ENCODE data around the gene ACE.

Gene ACE

DNA sequence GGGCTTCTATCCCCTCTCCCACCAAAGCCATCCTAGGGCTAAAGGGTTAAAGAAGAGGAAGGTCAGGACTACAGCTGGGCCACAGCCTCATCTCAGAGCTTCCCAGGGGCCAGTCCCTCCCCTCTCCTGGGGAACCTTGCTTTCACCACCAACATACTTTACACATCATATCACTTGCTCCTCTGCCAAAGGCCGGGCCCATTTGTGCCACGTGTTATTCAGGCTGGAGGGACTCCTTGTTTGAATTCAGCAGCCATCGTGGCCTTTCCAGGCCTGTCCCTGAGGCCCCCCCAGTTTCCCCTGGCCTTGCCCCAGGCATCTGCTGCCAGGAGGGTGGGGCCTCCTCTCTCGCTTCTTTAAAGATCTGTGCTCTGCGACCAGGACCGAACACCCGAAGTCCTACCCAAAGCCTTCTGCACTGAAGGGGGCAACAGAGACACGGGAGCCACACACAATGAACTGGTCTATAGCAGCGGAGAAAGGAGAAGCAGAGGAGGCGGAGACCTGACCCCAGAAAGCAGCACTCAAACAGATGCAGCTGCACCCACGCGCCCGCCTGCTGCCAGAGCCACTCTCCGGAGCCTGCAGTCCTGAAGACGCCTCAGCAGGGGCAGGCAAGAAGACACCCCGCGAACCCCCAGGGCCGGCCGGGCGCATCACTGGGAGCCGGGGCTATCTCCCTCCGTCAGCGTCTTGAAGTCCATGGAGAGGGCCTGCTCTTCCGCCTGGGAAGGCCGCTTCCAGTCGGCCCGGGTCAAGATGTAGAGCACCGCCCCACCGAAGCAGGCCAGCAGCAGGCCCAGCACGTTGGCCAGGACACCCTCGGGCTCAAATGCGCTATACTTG is 42.9 kb upstream of the ACE start:
- TF ChIP-seq, protein P1, sequence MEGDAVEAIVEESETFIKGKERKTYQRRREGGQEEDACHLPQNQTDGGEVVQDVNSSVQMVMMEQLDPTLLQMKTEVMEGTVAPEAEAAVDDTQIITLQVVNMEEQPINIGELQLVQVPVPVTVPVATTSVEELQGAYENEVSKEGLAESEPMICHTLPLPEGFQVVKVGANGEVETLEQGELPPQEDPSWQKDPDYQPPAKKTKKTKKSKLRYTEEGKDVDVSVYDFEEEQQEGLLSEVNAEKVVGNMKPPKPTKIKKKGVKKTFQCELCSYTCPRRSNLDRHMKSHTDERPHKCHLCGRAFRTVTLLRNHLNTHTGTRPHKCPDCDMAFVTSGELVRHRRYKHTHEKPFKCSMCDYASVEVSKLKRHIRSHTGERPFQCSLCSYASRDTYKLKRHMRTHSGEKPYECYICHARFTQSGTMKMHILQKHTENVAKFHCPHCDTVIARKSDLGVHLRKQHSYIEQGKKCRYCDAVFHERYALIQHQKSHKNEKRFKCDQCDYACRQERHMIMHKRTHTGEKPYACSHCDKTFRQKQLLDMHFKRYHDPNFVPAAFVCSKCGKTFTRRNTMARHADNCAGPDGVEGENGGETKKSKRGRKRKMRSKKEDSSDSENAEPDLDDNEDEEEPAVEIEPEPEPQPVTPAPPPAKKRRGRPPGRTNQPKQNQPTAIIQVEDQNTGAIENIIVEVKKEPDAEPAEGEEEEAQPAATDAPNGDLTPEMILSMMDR (conservative IDR thresholded peaks at IDR 0.05; ENCODE audit: low read depth) = no peak
- H3K27ac ChIP-seq = peak overlapping the region; percentile 87
- ChIA-PET CTCF (interaction anchor here (2.8 to 4.7 kb wide), 3 partner anchors 8 to 46 kb away, joined by 28 to 52 read pairs (median 29); partner anchors contain the start of gene CYB561), POLR2A (ENCODE audit: low non-redundant PET) (no interaction called here)
- DNase-seq (ENCODE audit: low spot score) = peak; percentile 57

GRCh38 chr17:63434951-63435571 is 41.8 kb upstream of the ACE start:
- TF ChIP-seq, protein P1 (conservative IDR thresholded peaks at IDR 0.05; ENCODE audit: low read depth) = peak; percentile 48
- ChIA-PET CTCF (interaction anchor here (0.6 to 4.7 kb wide), 14 partner anchors 10 to 1279 kb away, joined by 3 to 52 read pairs (median 4); partner anchors contain the start of genes ACE and CYB561), POLR2A (ENCODE audit: low non-redundant PET) (interaction anchor here (0.5 to 0.9 kb wide), 3 partner anchors 10 to 45 kb away, joined by 3 read pairs; partner anchors contain the start of gene ACE)
- DNase-seq (ENCODE audit: low spot score) = peak; percentile 80
- peak overlapping the region; percentile 87 for H3K27ac ChIP-seq

- CTCF ChIA-PET = interaction anchor here (0.6 to 4.7 kb wide), 20 partner anchors 9 to 1280 kb away, joined by 3 to 52 read pairs (median 3); partner anchors contain the start of genes ACE and CYB561
- TF ChIP-seq, protein P1 (conservative IDR thresholded peaks at IDR 0.05; ENCODE audit: low read depth) = no peak
- POLR2A ChIA-PET (ENCODE audit: low non-redundant PET) = interaction anchor here (0.5 to 0.9 kb wide), 4 partner anchors 10 to 262 kb away, joined by 3 read pairs; partner anchors contain the start of gene ACE
- peak; percentile 83 for DNase-seq (ENCODE audit: low spot score)
- peak overlapping the region; percentile 87 for H3K27ac ChIP-seq
These were observed 41.0 kb upstream of the ACE start for GRCh38 chr17:63435681-63436522.

- no peak for DNase-seq (ENCODE audit: low spot score)
- TF ChIP-seq, protein P1 (conservative IDR thresholded peaks at IDR 0.05; ENCODE audit: low read depth) = no peak
- CTCF ChIA-PET = interaction anchor here (0.5 to 4.7 kb wide), 16 partner anchors 8 to 184 kb away, joined by 3 to 52 read pairs (median 4); partner anchors contain the start of genes ACE and CYB561
- POLR2A ChIA-PET (ENCODE audit: low non-redundant PET) = no interaction called here
- H3K27ac ChIP-seq = peak overlapping the region; percentile 87
These were observed 40.2 kb upstream of the ACE start for GRCh38 chr17:63436523-63437110.

DNA sequence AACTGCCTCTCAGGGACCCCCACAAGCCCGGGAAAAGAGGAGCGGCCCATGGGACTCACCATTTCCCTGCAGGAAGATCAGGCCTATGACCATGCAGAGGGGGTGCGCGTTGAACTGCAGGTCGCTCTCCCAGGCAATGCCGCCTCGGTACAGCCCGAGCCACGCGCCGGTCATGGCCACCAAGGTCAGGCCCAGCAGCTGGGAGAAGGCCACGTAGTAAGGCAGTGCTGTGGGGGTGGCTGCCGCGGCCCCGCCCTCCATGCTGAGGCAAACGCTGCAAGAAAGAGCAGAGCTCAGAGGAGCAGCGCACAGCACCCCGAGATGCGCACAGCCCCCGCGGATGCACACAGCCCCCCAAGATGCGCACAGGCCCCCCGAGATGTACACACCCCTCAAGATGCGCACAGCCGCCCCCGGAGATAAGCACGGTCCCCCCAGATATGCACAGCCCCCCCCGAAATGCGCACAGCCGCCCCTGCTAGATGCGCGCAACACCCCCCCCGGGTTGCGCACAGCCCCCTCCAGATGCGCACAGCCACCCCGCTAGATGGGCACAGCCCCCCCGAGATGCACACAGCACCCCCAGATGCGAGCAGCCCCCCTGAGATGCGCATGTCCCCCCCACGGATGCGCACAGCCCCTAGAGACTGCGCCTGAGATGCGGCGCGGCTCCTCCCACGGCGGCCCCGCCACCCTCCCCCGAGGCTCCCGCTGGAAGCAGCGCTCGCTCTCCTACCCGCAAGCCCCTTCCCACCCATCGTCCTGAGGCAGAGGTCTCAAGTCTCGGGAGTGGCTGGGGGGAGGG is 39.4 kb upstream of the ACE start:
- ChIA-PET POLR2A (ENCODE audit: low non-redundant PET) (no interaction called here), CTCF (interaction anchor here (0.5 to 4.7 kb wide), 7 partner anchors 7 to 175 kb away, joined by 3 to 52 read pairs (median 4); partner anchors contain the start of gene CYB561)
- no peak for DNase-seq (ENCODE audit: low spot score)
- peak overlapping the region; percentile 87; the same call in 1 of the 2 replicates for H3K27ac ChIP-seq
- TF ChIP-seq, protein P1 (conservative IDR thresholded peaks at IDR 0.05; ENCODE audit: low read depth) = no peak
